Endothelial cell of umbilical vein (primary cell): ENCODE data around the gene SFTA2.

ENCODE experiments used
- EZH2 ChIP-seq: IDR thresholded peaks from 2 replicates; pipeline ENCODE4 v1.6.1; 2012; ENCODE audit warnings: borderline replicate concordance, low read depth, mild to moderate bottlenecking, moderate library complexity, low read length, inconsistent platforms; ENCODE audit not compliant: severe bottlenecking
- FOS ChIP-seq: IDR thresholded peaks from 2 replicates; pipeline ENCODE4 v1.6.1; 2011; ENCODE audit warnings: mild to moderate bottlenecking, low read length, moderate library complexity, borderline replicate concordance; ENCODE audit not compliant: insufficient read depth
- GATA2 ChIP-seq: IDR thresholded peaks from 2 replicates; pipeline ENCODE4 v1.7.0; 2011; ENCODE audit warnings: low read depth, mild to moderate bottlenecking, moderate library complexity, mixed read lengths, low read length; ENCODE audit not compliant: insufficient read length, insufficient read depth
- JUN ChIP-seq: IDR thresholded peaks from 2 replicates; pipeline ENCODE4 v1.6.1; 2011; ENCODE audit warnings: borderline replicate concordance, low read depth; ENCODE audit not compliant: insufficient read length, insufficient read depth
- MYC ChIP-seq: IDR thresholded peaks from one replicate; pipeline ENCODE4 v1.6.1; 2011; ENCODE audit warnings: mild to moderate bottlenecking, low read depth, low read length
- POLR2A ChIP-seq: IDR thresholded peaks from 2 replicates; pipeline ENCODE4 v1.6.1; 2012; ENCODE audit warnings: low read depth, mild to moderate bottlenecking, control low read depth, low read length
- POLR2AphosphoS5 ChIP-seq: IDR thresholded peaks from 2 replicates; pipeline ENCODE4 v1.6.1; 2012; ENCODE audit warnings: low read depth, mild to moderate bottlenecking, control low read depth, low read length, moderate library complexity; ENCODE audit not compliant: insufficient read depth
- TF ChIP-seq, protein P1 (sequence below), 2 donors: IDR thresholded peaks; 1 replicate in 1 of 2; 2 replicates in 1 of 2; pipeline ENCODE4 v1.5.1; 2011; ENCODE audit warnings: low read length in 2 of 2, mild to moderate bottlenecking in 2 of 2, moderate library complexity in 2 of 2, control low read depth in 1 of 2, inconsistent platforms in 1 of 2, low read depth in 1 of 2; ENCODE audit not compliant: insufficient read depth in 1 of 2; ENCODE audit errors: extremely low read depth in 1 of 2
- TF ChIP-seq, protein P2 (sequence below): IDR thresholded peaks from 2 replicates; pipeline ENCODE4 v1.6.1; 2011; ENCODE audit not compliant: insufficient read depth, insufficient read length

DNA sequence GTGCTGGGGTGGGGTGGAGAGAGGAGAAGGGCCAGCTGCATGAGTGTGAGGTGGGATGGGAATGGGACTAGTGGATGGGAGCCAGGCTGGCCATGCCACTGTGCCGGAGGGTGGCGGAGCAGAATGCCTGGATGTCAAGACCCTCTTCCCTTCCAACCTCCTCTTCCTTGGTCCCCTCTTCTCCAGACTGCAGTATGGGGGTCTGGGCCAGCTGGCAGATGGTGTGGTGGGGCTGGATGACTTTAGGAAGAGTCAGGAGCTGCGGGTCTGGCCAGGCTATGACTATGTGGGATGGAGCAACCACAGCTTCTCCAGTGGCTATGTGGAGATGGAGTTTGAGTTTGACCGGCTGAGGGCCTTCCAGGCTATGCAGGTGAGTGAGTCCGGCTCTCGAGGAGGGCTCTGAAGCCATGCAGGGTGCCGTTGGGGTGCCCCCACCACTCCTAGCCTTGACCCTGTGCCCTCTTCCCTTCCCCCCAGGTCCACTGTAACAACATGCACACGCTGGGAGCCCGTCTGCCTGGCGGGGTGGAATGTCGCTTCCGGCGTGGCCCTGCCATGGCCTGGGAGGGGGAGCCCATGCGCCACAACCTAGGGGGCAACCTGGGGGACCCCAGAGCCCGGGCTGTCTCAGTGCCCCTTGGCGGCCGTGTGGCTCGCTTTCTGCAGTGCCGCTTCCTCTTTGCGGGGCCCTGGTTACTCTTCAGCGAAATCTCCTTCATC is 40.0 kb downstream of the SFTA2 start:
- TF ChIP-seq, protein P1, sequence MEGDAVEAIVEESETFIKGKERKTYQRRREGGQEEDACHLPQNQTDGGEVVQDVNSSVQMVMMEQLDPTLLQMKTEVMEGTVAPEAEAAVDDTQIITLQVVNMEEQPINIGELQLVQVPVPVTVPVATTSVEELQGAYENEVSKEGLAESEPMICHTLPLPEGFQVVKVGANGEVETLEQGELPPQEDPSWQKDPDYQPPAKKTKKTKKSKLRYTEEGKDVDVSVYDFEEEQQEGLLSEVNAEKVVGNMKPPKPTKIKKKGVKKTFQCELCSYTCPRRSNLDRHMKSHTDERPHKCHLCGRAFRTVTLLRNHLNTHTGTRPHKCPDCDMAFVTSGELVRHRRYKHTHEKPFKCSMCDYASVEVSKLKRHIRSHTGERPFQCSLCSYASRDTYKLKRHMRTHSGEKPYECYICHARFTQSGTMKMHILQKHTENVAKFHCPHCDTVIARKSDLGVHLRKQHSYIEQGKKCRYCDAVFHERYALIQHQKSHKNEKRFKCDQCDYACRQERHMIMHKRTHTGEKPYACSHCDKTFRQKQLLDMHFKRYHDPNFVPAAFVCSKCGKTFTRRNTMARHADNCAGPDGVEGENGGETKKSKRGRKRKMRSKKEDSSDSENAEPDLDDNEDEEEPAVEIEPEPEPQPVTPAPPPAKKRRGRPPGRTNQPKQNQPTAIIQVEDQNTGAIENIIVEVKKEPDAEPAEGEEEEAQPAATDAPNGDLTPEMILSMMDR (IDR thresholded peaks at IDR 0.05; ENCODE audit: extremely low read depth in 1 of 2, insufficient read depth in 1 of 2, low read depth in 1 of 2, low read length in 2 of 2): no peak
- TF ChIP-seq MYC (no peak), POLR2AphosphoS5 (no peak), POLR2A (no peak), EZH2 (no peak), GATA2 (no peak), JUN (no peak), FOS (no peak)
- TF ChIP-seq, protein P2, sequence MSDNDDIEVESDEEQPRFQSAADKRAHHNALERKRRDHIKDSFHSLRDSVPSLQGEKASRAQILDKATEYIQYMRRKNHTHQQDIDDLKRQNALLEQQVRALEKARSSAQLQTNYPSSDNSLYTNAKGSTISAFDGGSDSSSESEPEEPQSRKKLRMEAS: no peak
